ENCODE data around the gene PHETA1.

- TF ChIP-seq CTCF (IDR thresholded peaks at IDR 0.05; ENCODE audit: low read length): no peak
- no peak for TF ChIP-seq EZH2 (IDR thresholded peaks at IDR 0.05; ENCODE audit: borderline replicate concordance, low read length)
Measured at GRCh38 chr12:111363578-111363977, 5.3 kb downstream of the PHETA1 start.
